T-cell (primary cell): Measurements from ENCODE around the gene UGT2B11. TPM values are rescaled to one million over a fixed set of nuclear protein-coding genes. Genes with fewer than 3 reads are reported as not detected.

ENCODE experiments used
- ATAC-seq, 4 experiments: fragments of 200-7000 bp in 3 of 4; fragments of 150-1000 bp in 1 of 4; cut with Tn5 transposase; replicated peaks in 1 of 4; 1 replicate in 3 of 4; 2 replicates in 1 of 4; pipeline ENCODE4 v1.10.0; 2021; ENCODE audit warnings: moderate library complexity in 3 of 4, mild to moderate bottlenecking in 2 of 4, moderate number of reproducible peaks in 1 of 4
- CTCF ChIA-PET, 2 donors: fragments of 300-600 bp; sonication (Branson Sonifier 250); formaldehyde crosslinking; loops; one replicate each; lab custom pipeline; 2022; ENCODE audit warnings: antibody characterized with exemption in 2 of 2; lab: Charles Lee
- POLR2A ChIA-PET, 2 donors: fragments of 300-600 bp; sonication (Branson Sonifier 250); formaldehyde crosslinking; loops; one replicate each; lab custom pipeline; 2022; ENCODE audit warnings: antibody characterized with exemption in 2 of 2; lab: Charles Lee
- DNase-seq, 35 experiments: peaks; one replicate each; pipeline versions ENCODE4 v3.0.0 to v3.0.0-alpha.2; 2013 to 2023
- H3K27ac ChIP-seq: one replicate; pipeline ENCODE4 v1.5.1; 2013; ENCODE audit warnings: low read length
- H3K27me3 ChIP-seq, 2 experiments: replicated peaks in 1 of 2; 1 replicate in 1 of 2; 2 replicates in 1 of 2; pipeline versions ENCODE4 v1.6.1 to v1.7.0; 2013; ENCODE audit warnings: low read length in 1 of 2, mixed read lengths in 1 of 2; ENCODE audit not compliant: control insufficient read depth in 2 of 2, insufficient read depth in 2 of 2; ENCODE audit errors: extremely low read depth in 1 of 2
- H3K36me3 ChIP-seq, 2 donors: 1 replicate in 1 of 2; 2 replicates in 1 of 2; pipeline versions ENCODE4 v1.6.1 to v1.7.0; 2013; ENCODE audit warnings: low read length in 1 of 2; ENCODE audit not compliant: control insufficient read depth in 2 of 2, insufficient read depth in 1 of 2; ENCODE audit errors: extremely low read depth in 1 of 2
- H3K4me1 ChIP-seq, 2 experiments: 1 replicate in 1 of 2; 2 replicates in 1 of 2; pipeline versions ENCODE4 v1.6.1 to v1.7.0; 2013; ENCODE audit warnings: low read length in 2 of 2, mixed read lengths in 1 of 2; ENCODE audit not compliant: insufficient read depth in 2 of 2, control insufficient read depth in 1 of 2; ENCODE audit errors: extremely low read depth in 1 of 2
- H3K4me3 ChIP-seq, 2 donors: 1 replicate in 1 of 2; 2 replicates in 1 of 2; pipeline versions ENCODE4 v1.5.1 to v1.7.0; 2013; ENCODE audit warnings: mild to moderate bottlenecking in 2 of 2, low read length in 1 of 2, moderate library complexity in 1 of 2; ENCODE audit not compliant: control insufficient read depth in 1 of 2; ENCODE audit errors: extremely low read depth in 1 of 2
- H3K9me3 ChIP-seq: 2 replicates; pipeline ENCODE4 v1.7.0; 2013
- H3K27ac Mint-ChIP-seq, 2 donors: one replicate each; pipeline ENCODE4 v1.8.0; 2020 to 2021; ENCODE audit warnings: mild to moderate bottlenecking in 2 of 2, mixed read lengths in 2 of 2
- H3K27me3 Mint-ChIP-seq, 2 donors: one replicate each; pipeline ENCODE4 v1.8.0; 2021 to 2022; ENCODE audit warnings: mixed read lengths in 2 of 2
- H3K36me3 Mint-ChIP-seq: one replicate; pipeline ENCODE4 v1.8.0; 2021; ENCODE audit warnings: mixed read lengths
- H3K4me1 Mint-ChIP-seq, 3 donors: one replicate each; pipeline ENCODE4 v1.8.0; 2020 to 2022; ENCODE audit warnings: mixed read lengths in 3 of 3, mild to moderate bottlenecking in 1 of 3
- H3K4me3 Mint-ChIP-seq, 3 donors: one replicate each; pipeline ENCODE4 v1.8.0; 2020 to 2022; ENCODE audit warnings: mild to moderate bottlenecking in 3 of 3, mixed read lengths in 3 of 3, moderate library complexity in 3 of 3
- H3K9me3 Mint-ChIP-seq, 3 donors: one replicate each; pipeline ENCODE4 v1.8.0; 2020 to 2022; ENCODE audit warnings: mixed read lengths in 3 of 3
- WGBS: methylation state at CpG from one replicate; pipeline ENCODE4 v1.1.5; 2013; ENCODE audit warnings: missing lambda C conversion rate; ENCODE audit not compliant: insufficient coverage; 5-methylcytosine and 5-hydroxymethylcytosine counted together
- total RNA-seq, 35 experiments: library from RNA in 6 of 35; stranded (reverse) in 6 of 35; fragments of 120-200 nt in 1 of 35; gene quantifications; one replicate each; pipeline versions ENCODE4 v1.2.1 to v1.2.4 and lab custom pipeline; 2013 to 2026

Gene UGT2B11
- total RNA-seq, 5 donors from 2014 or later (not counting 1 experiment from before 2014, with no cell fraction given): not detected

DNA sequence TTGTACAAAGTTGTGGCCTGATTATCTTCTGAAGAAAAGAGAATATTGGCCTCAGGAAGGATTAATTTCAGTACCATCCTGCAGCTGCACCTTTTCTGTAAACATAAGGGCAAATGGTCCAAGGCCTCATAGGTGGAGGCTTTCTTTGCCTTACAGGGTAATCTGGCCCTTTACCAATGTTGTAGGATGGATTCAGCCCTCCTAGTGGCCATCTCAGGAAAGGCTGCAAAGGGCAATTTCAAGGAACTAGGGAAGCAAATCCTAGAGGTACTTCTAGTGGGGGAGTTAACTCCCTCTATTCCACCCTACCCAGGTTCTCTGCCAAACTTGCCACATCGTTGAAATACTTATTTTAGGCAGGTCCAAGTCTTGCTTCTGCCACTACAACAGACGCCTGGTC is 57.6 kb downstream of the UGT2B11 start:
- Mint-ChIP-seq H3K9me3 (peaks cover 0 to 4% (median 0%) of the 10 kb centered on the region in 3 donors), H3K27me3 (no peaks in the 10 kb centered on the region), H3K36me3 (no peaks in the 10 kb centered on the region), H3K27ac (no peak overlapping the region), H3K4me3 (no peak overlapping the region), H3K4me1 (no peaks in the 10 kb centered on the region)
- H3K4me1 ChIP-seq: no peaks in the 10 kb centered on the region
- no peak for ATAC-seq
- WGBS: 54% methylated on average over 2 of the region's 2 CpGs
- ChIA-PET POLR2A (no interaction called here), CTCF (no interaction called here)
- H3K9me3 ChIP-seq: no peaks in the 10 kb centered on the region
- H3K27ac ChIP-seq: no peak overlapping the region
- DNase-seq: no peak
- H3K4me3 ChIP-seq: no peak overlapping the region
- no peaks in the 10 kb centered on the region for H3K36me3 ChIP-seq
- H3K27me3 ChIP-seq: no peaks in the 10 kb centered on the region

DNA sequence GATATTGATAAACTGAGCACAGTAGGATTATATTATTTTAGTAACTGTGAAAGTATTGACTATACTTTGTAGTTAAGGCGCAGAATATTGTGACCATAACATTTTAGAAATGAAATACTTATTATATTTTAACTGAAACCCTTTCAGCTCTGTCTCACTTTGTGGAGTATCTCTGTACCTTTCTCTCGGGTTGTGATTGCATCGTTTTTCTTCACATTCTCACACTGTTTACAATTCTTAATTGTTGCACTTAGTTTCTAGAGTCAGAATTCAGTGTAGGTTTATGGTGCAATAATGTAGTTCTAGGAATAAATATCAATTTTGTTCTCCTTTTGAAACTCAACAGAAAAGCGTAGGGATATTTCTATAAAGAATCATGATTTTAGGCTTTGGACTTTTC is 60.5 kb downstream of the UGT2B11 start:
- H3K27ac ChIP-seq: no peak overlapping the region
- H3K27me3 ChIP-seq: no peaks in the 10 kb centered on the region
- H3K9me3 ChIP-seq: no peaks in the 10 kb centered on the region
- no CpG with 5 or more reads among the region's 4 CpGs for WGBS
- Mint-ChIP-seq H3K9me3 (no peaks in the 10 kb centered on the region), H3K4me1 (no peaks in the 10 kb centered on the region), H3K4me3 (no peak overlapping the region), H3K27me3 (no peaks in the 10 kb centered on the region), H3K27ac (no peak overlapping the region), H3K36me3 (no peaks in the 10 kb centered on the region)
- no peak for DNase-seq
- no peak overlapping the region for H3K4me3 ChIP-seq
- CTCF ChIA-PET: no interaction called here
- H3K4me1 ChIP-seq: no peaks in the 10 kb centered on the region
- POLR2A ChIA-PET: interaction anchor here in 1 of 2 donors (0.6 kb wide), 1 partner anchor 17 kb away, joined by 4 read pairs; no protein-coding TSS in a partner anchor
- H3K36me3 ChIP-seq: no peaks in the 10 kb centered on the region
- ATAC-seq: no peak

Other genes starting within 250 kb of the UGT2B11 start
- under 1 TPM in 1 of 5 donors, not detected in 4; 0.23 TPM for gene UGT2B7, start 118.3 kb downstream of the UGT2B11 start, total RNA-seq
- gene UGT2B28, start 65.7 kb upstream of the UGT2B11 start, total RNA-seq: not detected